GM21786 (cell line): ENCODE data around the gene DCST2.
A peak's percentile ranks its signal among the peaks of the same experiment; 100 is the strongest.
"Not testable (repeated sequence)": the region's sequence is repeated elsewhere in the genome, so short reads cannot be mapped to it uniquely, and the experiment has no call there.

Source experiments
- ATAC-seq: cut with Tn5 transposase; IDR thresholded peaks from one replicate; pipeline ENCODE4 v1.9.1; 2021; ENCODE audit not compliant: unreplicated experiment

Gene DCST2

GRCh38 chr1:154982341-154982740 is 51.2 kb downstream of the DCST2 start:
- ATAC-seq: no peak

- no peak for ATAC-seq
Observed at GRCh38 chr1:154978360-154978759, 55.2 kb downstream of the DCST2 start.

GRCh38 chr1:154977762-154978161 is 55.8 kb downstream of the DCST2 start:
- not testable (repeated sequence) for ATAC-seq

- ATAC-seq: no peak
Observed at GRCh38 chr1:154975409-154976059, 58.0 kb downstream of the DCST2 start.

GRCh38 chr1:154974808-154975408 is 58.7 kb downstream of the DCST2 start:
- ATAC-seq: peak; percentile 43

- peak; percentile 77 for ATAC-seq
Observed at GRCh38 chr1:154974102-154974807, 59.3 kb downstream of the DCST2 start, which contains the start of gene CKS1B. TSS of gene CKS1B (plus strand) at chr1:154974681. CDS start at chr1:154974746, 65 bp downstream.

GRCh38 chr1:154973344-154974101 is 60.1 kb downstream of the DCST2 start:
- ATAC-seq: peak; percentile 21

- ATAC-seq: no peak
Observed at GRCh38 chr1:154972517-154973343, 60.9 kb downstream of the DCST2 start.

GRCh38 chr1:154972213-154972516 is 61.4 kb downstream of the DCST2 start:
- no peak for ATAC-seq

GRCh38 chr1:154971341-154971998 is 62.1 kb downstream of the DCST2 start:
- ATAC-seq: no peak

- no peak for ATAC-seq
Observed at GRCh38 chr1:154970631-154971340, 62.8 kb downstream of the DCST2 start, which contains the start of gene SHC1. TSS of gene SHC1 (minus strand) at chr1:154970747. CDS start at chr1:154970526, 221 bp downstream.

- ATAC-seq: no peak
Observed at GRCh38 chr1:154969860-154970452, 63.6 kb downstream of the DCST2 start.

- no peak for ATAC-seq
Observed at GRCh38 chr1:154969246-154969645, 64.3 kb downstream of the DCST2 start.

- no peak for ATAC-seq
Observed at GRCh38 chr1:154968731-154969130, 64.8 kb downstream of the DCST2 start.
